HEK293 (cell line): ENCODE results near the gene CCDC9.

Source experiments
- CTCF ChIA-PET: fragments of 350-600 bp; formaldehyde crosslinking; extraction: SDS; loops from one replicate; lab custom pipeline; 2021; ENCODE audit warnings: antibody characterized with exemption; lab: Yijun Ruan, JAX
- POLR2A ChIA-PET: fragments of 300-600 bp; formaldehyde crosslinking; extraction: SDS; loops from one replicate; lab custom pipeline; 2020; ENCODE audit warnings: antibody characterized with exemption, inconsistent platforms; lab: Yijun Ruan, JAX
- H3K27ac ChIP-seq: fragments of 200-500 bp; sonication (Bioruptor generic); 2 replicates; pipeline ENCODE4 v1.5.1; 2014; ENCODE audit warnings: low read depth, low read length, control low read depth, inconsistent platforms; ENCODE audit errors: extremely low read depth
- H3K36me3 ChIP-seq, 2 experiments: fragments of 200-500 bp in 1 of 2; sonication (Bioruptor generic) in 1 of 2; 1 replicate in 1 of 2; 2 replicates in 1 of 2; pipeline ENCODE4 v1.5.1; 2014 to 2017; ENCODE audit warnings: inconsistent platforms in 2 of 2, low read length in 2 of 2; ENCODE audit not compliant: control insufficient read depth in 2 of 2, insufficient read depth in 1 of 2
- H3K4me1 ChIP-seq: fragments of 200-500 bp; sonication (Bioruptor generic); 2 replicates; pipeline ENCODE4 v1.5.1; 2014; ENCODE audit warnings: mild to moderate bottlenecking, low read length, inconsistent platforms; ENCODE audit not compliant: control insufficient read depth, insufficient read depth
- H3K4me3 ChIP-seq: 2 replicates; pipeline ENCODE4 v1.5.1; 2011; ENCODE audit warnings: low read depth, mild to moderate bottlenecking, control low read depth, low read length, moderate library complexity
- H3K9me3 ChIP-seq: fragments of 200-500 bp; sonication (Bioruptor generic); 2 replicates; pipeline ENCODE4 v1.5.1; 2014; ENCODE audit warnings: low read depth, low read length, inconsistent platforms; ENCODE audit not compliant: control insufficient read depth, insufficient read depth
- KLF17 ChIP-seq: fragments of 450-650 bp; formaldehyde crosslinking; IDR thresholded peaks from 2 replicates; pipeline ENCODE4 v1.5.1; 2016; ENCODE audit warnings: missing biosample characterization, missing genetic modification characterization
- ZBTB20 ChIP-seq: fragments of 450-650 bp; formaldehyde crosslinking; IDR thresholded peaks from 2 replicates; pipeline ENCODE4 v1.5.1; 2016; ENCODE audit warnings: missing biosample characterization, missing genetic modification characterization
- ZNF114 ChIP-seq: fragments of 450-650 bp; formaldehyde crosslinking; IDR thresholded peaks from 2 replicates; pipeline ENCODE4 v1.5.0; 2017; ENCODE audit warnings: missing biosample characterization, missing genetic modification characterization
- ZNF121 ChIP-seq: fragments of 450-650 bp; formaldehyde crosslinking; IDR thresholded peaks from 2 replicates; pipeline ENCODE4 v1.5.1; 2016; ENCODE audit warnings: missing biosample characterization, missing genetic modification characterization
- ZNF169 ChIP-seq: fragments of 450-650 bp; formaldehyde crosslinking; IDR thresholded peaks from 2 replicates; pipeline ENCODE4 v1.5.1; 2016; ENCODE audit warnings: missing biosample characterization, missing genetic modification characterization
- ZNF174 ChIP-seq: fragments of 450-650 bp; formaldehyde crosslinking; IDR thresholded peaks from 2 replicates; pipeline ENCODE4 v1.5.0; 2017; ENCODE audit warnings: missing biosample characterization, mild to moderate bottlenecking, missing genetic modification characterization
- ZNF2 ChIP-seq: fragments of 450-650 bp; formaldehyde crosslinking; IDR thresholded peaks from 2 replicates; pipeline ENCODE4 v1.5.1; 2016; ENCODE audit warnings: missing biosample characterization, missing genetic modification characterization
- ZNF302 ChIP-seq: fragments of 450-650 bp; formaldehyde crosslinking; IDR thresholded peaks from 2 replicates; pipeline ENCODE4 v1.5.1; 2016; ENCODE audit warnings: missing biosample characterization, missing genetic modification characterization, low read depth
- ZNF335 ChIP-seq: fragments of 450-650 bp; formaldehyde crosslinking; conservative IDR thresholded peaks from 2 replicates; pipeline ENCODE4 v1.5.1; 2016; ENCODE audit warnings: missing biosample characterization, missing genetic modification characterization
- ZNF398 ChIP-seq: fragments of 450-650 bp; formaldehyde crosslinking; IDR thresholded peaks from 2 replicates; pipeline ENCODE4 v1.5.1; 2017; ENCODE audit warnings: missing biosample characterization, missing genetic modification characterization
- ZNF514 ChIP-seq: fragments of 450-650 bp; formaldehyde crosslinking; IDR thresholded peaks from 2 replicates; pipeline ENCODE4 v1.5.1; 2016; ENCODE audit warnings: missing biosample characterization, missing genetic modification characterization
- ZNF660 ChIP-seq: fragments of 450-650 bp; IDR thresholded peaks from 2 replicates; pipeline ENCODE4 v1.5.1; 2018; ENCODE audit warnings: missing biosample characterization, mild to moderate bottlenecking, missing genetic modification characterization
- ZNF664 ChIP-seq: fragments of 450-650 bp; formaldehyde crosslinking; IDR thresholded peaks from 2 replicates; pipeline ENCODE4 v1.5.1; 2016; ENCODE audit warnings: missing biosample characterization, missing genetic modification characterization
- ZNF707 ChIP-seq: fragments of 450-650 bp; formaldehyde crosslinking; IDR thresholded peaks from 2 replicates; pipeline ENCODE4 v1.5.1; 2016; ENCODE audit warnings: missing biosample characterization, missing genetic modification characterization
- ZNF792 ChIP-seq: fragments of 450-650 bp; formaldehyde crosslinking; IDR thresholded peaks from 2 replicates; pipeline ENCODE4 v1.5.1; 2016; ENCODE audit warnings: missing biosample characterization, missing genetic modification characterization
- TF ChIP-seq, protein P1 (sequence below): fragments of 450-650 bp; formaldehyde crosslinking; IDR thresholded peaks from 2 replicates; pipeline ENCODE4 v1.5.1; 2016; ENCODE audit warnings: missing biosample characterization, missing genetic modification characterization

CCDC9 gene

DNA sequence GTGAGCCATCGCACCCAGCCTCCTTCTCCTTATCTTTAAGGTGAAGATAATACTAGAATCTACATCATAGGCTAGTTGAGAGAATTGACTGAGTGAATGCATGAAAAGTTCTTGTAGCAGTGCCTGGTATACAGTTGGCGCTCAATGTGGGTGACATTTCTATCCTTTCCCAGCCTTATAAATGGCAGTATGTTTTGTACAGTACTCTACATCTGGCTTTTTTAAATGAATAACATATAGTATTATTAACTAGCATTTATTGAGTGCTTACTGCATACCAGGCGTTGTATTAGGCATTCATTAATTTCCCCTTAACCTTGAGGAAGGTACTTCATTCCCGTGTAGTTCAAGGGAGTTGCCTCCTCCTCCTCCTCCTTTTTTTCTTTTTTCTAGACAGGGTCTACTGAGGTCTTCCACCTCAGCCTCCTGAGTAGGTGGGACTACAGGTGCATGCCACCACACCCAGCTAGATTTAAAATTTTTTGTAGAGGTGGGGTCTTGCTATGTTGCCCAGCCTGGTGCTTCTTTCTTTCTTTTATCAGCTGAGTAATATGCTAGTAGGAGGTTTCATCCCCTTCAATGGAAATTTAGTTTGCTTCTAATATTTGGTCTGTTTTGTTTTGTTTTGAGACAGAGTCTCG lies 56.2 kb downstream of the CCDC9 start:
- ChIA-PET CTCF (interaction anchor here (1.3 kb wide), 1 partner anchor 37 kb away, joined by 6 read pairs; the partner anchor contains the start of gene DHX34), POLR2A (no interaction called here)
- Histone ChIP-seq H3K36me3 (no peaks in the 10 kb centered on the region), H3K9me3 (no peaks in the 10 kb centered on the region), H3K27ac (no peak overlapping the region), H3K4me3 (no peak overlapping the region), H3K4me1 (0 out of 2 replicates have a peak, but pooled peaks cover 3% of the 10 kb centered on the region)
- TF ChIP-seq ZBTB20, result no peak
- TF ChIP-seq ZNF335 (tag by site-specific recombination), result no peak
- TF ChIP-seq ZNF398 (tag by site-specific recombination), result no peak
- TF ChIP-seq ZNF707 (tag by site-specific recombination), result no peak
- no peak for TF ChIP-seq ZNF302 (tag by site-specific recombination)
- TF ChIP-seq, protein P1, sequence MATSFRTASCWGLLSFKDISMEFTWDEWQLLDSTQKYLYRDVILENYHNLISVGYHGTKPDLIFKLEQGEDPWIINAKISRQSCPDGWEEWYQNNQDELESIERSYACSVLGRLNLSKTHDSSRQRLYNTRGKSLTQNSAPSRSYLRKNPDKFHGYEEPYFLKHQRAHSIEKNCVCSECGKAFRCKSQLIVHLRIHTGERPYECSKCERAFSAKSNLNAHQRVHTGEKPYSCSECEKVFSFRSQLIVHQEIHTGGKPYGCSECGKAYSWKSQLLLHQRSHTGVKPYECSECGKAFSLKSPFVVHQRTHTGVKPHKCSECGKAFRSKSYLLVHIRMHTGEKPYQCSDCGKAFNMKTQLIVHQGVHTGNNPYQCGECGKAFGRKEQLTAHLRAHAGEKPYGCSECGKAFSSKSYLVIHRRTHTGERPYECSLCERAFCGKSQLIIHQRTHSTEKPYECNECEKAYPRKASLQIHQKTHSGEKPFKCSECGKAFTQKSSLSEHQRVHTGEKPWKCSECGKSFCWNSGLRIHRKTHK (tag by site-specific recombination), result no peak
- peak; percentile 91 for TF ChIP-seq ZNF792 (tag by site-specific recombination)
- TF ChIP-seq KLF17, result no peak
- 0 out of 2 replicates have a peak, but pooled peaks have one; percentile 12 for TF ChIP-seq ZNF121 (tag by site-specific recombination)
- TF ChIP-seq ZNF660 (tag by site-specific recombination), result no peak
- TF ChIP-seq ZNF2 (tag by site-specific recombination), result no peak
- TF ChIP-seq, all 188 proteins: peak for 2

GRCh38 chr19:47313754-47314295 lies 57.5 kb downstream of the CCDC9 start:
- ChIA-PET POLR2A (no interaction called here), CTCF (interaction anchor here (0.6 to 2.2 kb wide), 3 partner anchors 10 to 17 kb away, joined by 3 to 9 read pairs (median 5); no protein-coding TSS in a partner anchor)
- no peaks in the 10 kb centered on the region for H3K36me3 ChIP-seq
- H3K4me3 ChIP-seq, result no peak overlapping the region
- H3K27ac ChIP-seq, result no peak overlapping the region
- no peaks in the 10 kb centered on the region for H3K9me3 ChIP-seq
- no peak for TF ChIP-seq ZNF514 (tag by site-specific recombination)
- TF ChIP-seq ZNF169 (tag by site-specific recombination), result no peak
- no peak for TF ChIP-seq ZNF174
- TF ChIP-seq ZNF114 (tag by site-specific recombination), result no peak
- TF ChIP-seq ZNF664 (tag by site-specific recombination), result peak; percentile 59; the same call in 1 of the 2 replicates
- H3K4me1 ChIP-seq, result 0 out of 2 replicates have a peak, but pooled peaks cover 3% of the 10 kb centered on the region
